Skeletal muscle tissue (tissue), 4 donors: ENCODE results near the gene KCNS3. TPM values are rescaled to one million over a fixed set of nuclear protein-coding genes. Genes with fewer than 3 reads are reported as not detected.

Experiments
- H3K27ac ChIP-seq: one replicate; pipeline ENCODE4 v1.7.0; 2013; ENCODE audit warnings: mild to moderate bottlenecking, low read depth, low read length, inconsistent platforms
- H3K27me3 ChIP-seq, 3 donors: one replicate each; pipeline ENCODE4 v1.7.0; 2013; ENCODE audit warnings: low read length in 3 of 3; ENCODE audit not compliant: control insufficient read depth in 3 of 3, insufficient read depth in 3 of 3
- H3K36me3 ChIP-seq, 3 donors: one replicate each; pipeline ENCODE4 v1.7.0; 2013; ENCODE audit warnings: low read length in 3 of 3; ENCODE audit not compliant: control insufficient read depth in 3 of 3, insufficient read depth in 3 of 3
- H3K4me1 ChIP-seq, 3 donors: one replicate each; pipeline ENCODE4 v1.7.0; 2013; ENCODE audit warnings: low read length in 3 of 3, mild to moderate bottlenecking in 3 of 3; ENCODE audit not compliant: control insufficient read depth in 3 of 3, insufficient read depth in 3 of 3
- H3K4me3 ChIP-seq, 3 donors: one replicate each; pipeline ENCODE4 v1.7.0; 2013; ENCODE audit warnings: low read length in 3 of 3
- H3K9ac ChIP-seq, 3 donors: one replicate each; pipeline ENCODE4 v1.7.0; 2013; ENCODE audit warnings: low read length in 3 of 3, mild to moderate bottlenecking in 3 of 3, moderate library complexity in 2 of 3, low read depth in 1 of 3
- H3K9me3 ChIP-seq, 3 donors: one replicate each; pipeline ENCODE4 v1.7.0; 2013; ENCODE audit warnings: low read length in 3 of 3; ENCODE audit not compliant: control insufficient read depth in 3 of 3
- total RNA-seq: library from RNA; depleted of rRNA; stranded (reverse); fragments of >200 nt; gene quantifications from one replicate; pipeline ENCODE4 v1.2.3, GENCODE V29; 2014
- donor health status: Osteomylitis.

Gene KCNS3
- total RNA-seq, 1 donor from 2014 or later, result 12.5 TPM

GRCh38 chr2:17910980-17911379, 32.5 kb downstream of the KCNS3 start:
- no peaks in the 10 kb centered on the region for H3K27me3 ChIP-seq
- H3K36me3 ChIP-seq, result no peaks in the 10 kb centered on the region
- no peak overlapping the region for H3K27ac ChIP-seq
- H3K9me3 ChIP-seq, result no peaks in the 10 kb centered on the region
- peaks cover 20 to 50% (median 34%) of the 10 kb centered on the region in 3 donors for H3K4me1 ChIP-seq
- no peak overlapping the region for H3K4me3 ChIP-seq
- no peak overlapping the region for H3K9ac ChIP-seq

- Histone ChIP-seq H3K4me3 (peak overlapping the region; percentile 57 to 61 (median 60)), H3K9ac (peak overlapping the region in 2 of 3 donors; percentile 57 to 63), H3K4me1 (peaks cover 26 to 57% (median 41%) of the 10 kb centered on the region in 3 donors), H3K36me3 (no peaks in the 10 kb centered on the region), H3K9me3 (no peaks in the 10 kb centered on the region), H3K27me3 (no peaks in the 10 kb centered on the region), H3K27ac (peak overlapping the region; percentile 32)
Measured at GRCh38 chr2:17911491-17912260, 33.2 kb downstream of the KCNS3 start.

GRCh38 chr2:17912266-17912691, 33.8 kb downstream of the KCNS3 start:
- peak overlapping the region; percentile 57 to 61 (median 60) for H3K4me3 ChIP-seq
- peaks cover 26 to 58% (median 43%) of the 10 kb centered on the region in 3 donors for H3K4me1 ChIP-seq
- peak overlapping the region; percentile 32 for H3K27ac ChIP-seq

GRCh38 chr2:17915099-17915498, 36.6 kb downstream of the KCNS3 start:
- H3K4me1 ChIP-seq, result peaks cover 28 to 71% (median 45%) of the 10 kb centered on the region in 3 donors
- H3K4me3 ChIP-seq, result no peak overlapping the region
- peak overlapping the region; percentile 27 for H3K27ac ChIP-seq
- peaks cover 0 to 3% (median 0%) of the 10 kb centered on the region in 3 donors for H3K36me3 ChIP-seq
- H3K9me3 ChIP-seq, result no peaks in the 10 kb centered on the region
- H3K27me3 ChIP-seq, result no peaks in the 10 kb centered on the region
- no peak overlapping the region for H3K9ac ChIP-seq

More at GRCh38 chr2:17912266-17912691, 33.8 kb downstream of the KCNS3 start:
- H3K27me3 ChIP-seq, result no peaks in the 10 kb centered on the region
- peak overlapping the region; percentile 45 to 63 (median 57) for H3K9ac ChIP-seq
- H3K36me3 ChIP-seq, result no peaks in the 10 kb centered on the region
- H3K9me3 ChIP-seq, result no peaks in the 10 kb centered on the region

DNA sequence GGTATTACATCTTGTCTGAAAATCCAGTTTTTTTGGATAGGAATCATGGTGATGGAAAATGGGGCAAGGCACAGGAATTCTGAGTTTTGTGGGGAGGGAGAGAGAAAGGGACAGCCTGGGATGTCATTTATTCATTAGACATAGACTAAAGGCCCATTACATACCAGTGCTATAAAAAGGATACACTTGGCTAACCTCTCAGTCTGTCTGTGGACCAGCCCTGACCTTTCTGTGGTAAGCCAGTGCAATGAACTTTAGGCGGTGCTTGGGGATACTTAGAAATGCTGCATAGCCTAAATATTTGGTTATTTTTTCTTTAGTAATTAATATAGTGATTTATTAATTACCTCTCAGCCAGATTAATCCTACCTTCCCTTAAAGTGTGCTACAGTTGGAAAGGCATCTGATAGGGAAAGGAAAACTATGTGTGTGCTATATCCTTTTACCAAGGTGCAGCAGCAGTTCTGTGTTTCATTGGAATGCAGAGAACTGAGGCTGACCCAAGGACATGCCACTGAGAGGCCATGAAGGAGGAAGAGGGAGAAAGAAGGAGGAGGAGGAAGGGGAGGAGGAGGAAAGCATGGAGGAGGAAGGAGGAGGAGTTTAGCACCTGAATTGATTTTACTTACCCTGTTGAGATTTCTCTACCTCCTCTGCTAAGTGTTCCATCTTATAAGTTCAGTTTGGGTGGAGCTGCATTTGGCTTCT, 37.5 kb downstream of the KCNS3 start:
- H3K27me3 ChIP-seq, result no peaks in the 10 kb centered on the region
- no peak overlapping the region for H3K27ac ChIP-seq
- H3K9ac ChIP-seq, result no peak overlapping the region
- no peak overlapping the region for H3K4me3 ChIP-seq
- H3K9me3 ChIP-seq, result no peaks in the 10 kb centered on the region
- H3K36me3 ChIP-seq, result peaks cover 0 to 5% (median 0%) of the 10 kb centered on the region in 3 donors
- peaks cover 28 to 64% (median 45%) of the 10 kb centered on the region in 3 donors for H3K4me1 ChIP-seq

DNA sequence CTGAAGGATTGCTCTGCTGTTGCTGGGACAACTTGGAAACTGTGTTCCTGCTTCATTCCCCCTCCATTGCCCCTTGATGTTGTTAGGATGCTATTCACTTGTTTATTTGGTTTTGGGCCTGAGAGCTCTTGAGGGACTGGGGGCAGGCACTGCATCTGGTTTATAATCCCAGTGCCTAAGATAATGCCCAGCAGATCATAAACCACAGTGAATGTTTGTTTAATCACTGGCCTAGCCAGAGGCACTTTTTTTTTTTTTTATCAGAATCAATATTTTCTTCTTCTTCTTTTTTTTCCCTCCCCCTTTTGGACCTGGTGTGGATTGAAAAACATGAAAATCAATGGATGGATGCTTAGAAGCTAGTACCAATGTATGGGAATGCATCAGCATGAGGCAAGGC, 38.1 kb downstream of the KCNS3 start:
- Histone ChIP-seq H3K9me3 (no peaks in the 10 kb centered on the region), H3K27me3 (no peaks in the 10 kb centered on the region), H3K27ac (no peak overlapping the region), H3K9ac (no peak overlapping the region), H3K4me1 (peaks cover 27 to 60% (median 40%) of the 10 kb centered on the region in 3 donors), H3K36me3 (peaks cover 0 to 5% (median 0%) of the 10 kb centered on the region in 3 donors), H3K4me3 (no peak overlapping the region)

GRCh38 chr2:17918789-17919188, 40.3 kb downstream of the KCNS3 start:
- no peak overlapping the region for H3K9ac ChIP-seq
- H3K27ac ChIP-seq, result no peak overlapping the region
- no peaks in the 10 kb centered on the region for H3K27me3 ChIP-seq
- H3K36me3 ChIP-seq, result peaks cover 0 to 5% (median 0%) of the 10 kb centered on the region in 3 donors
- no peak overlapping the region for H3K4me3 ChIP-seq
- no peaks in the 10 kb centered on the region for H3K9me3 ChIP-seq
- peaks cover 15 to 43% (median 22%) of the 10 kb centered on the region in 3 donors for H3K4me1 ChIP-seq

DNA sequence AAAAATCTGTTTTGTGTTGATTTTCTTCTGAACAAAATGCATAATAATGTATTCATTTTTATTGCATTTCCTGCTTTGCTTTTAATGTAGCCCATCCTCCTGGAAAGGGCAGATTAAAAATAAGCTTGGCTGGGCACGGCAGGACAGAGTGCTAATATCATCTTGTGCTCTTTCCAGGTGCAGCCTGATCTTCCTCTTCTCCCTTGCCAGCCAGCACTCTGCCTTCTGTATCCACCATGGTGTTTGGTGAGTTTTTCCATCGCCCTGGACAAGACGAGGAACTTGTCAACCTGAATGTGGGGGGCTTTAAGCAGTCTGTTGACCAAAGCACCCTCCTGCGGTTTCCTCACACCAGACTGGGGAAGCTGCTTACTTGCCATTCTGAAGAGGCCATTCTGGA, 52.3 kb downstream of the KCNS3 start:
- H3K9me3 ChIP-seq, result no peaks in the 10 kb centered on the region
- H3K27ac ChIP-seq, result no peak overlapping the region
- peaks cover 12 to 13% (median 12%) of the 10 kb centered on the region in 3 donors for H3K36me3 ChIP-seq
- no peaks in the 10 kb centered on the region for H3K27me3 ChIP-seq
- H3K4me3 ChIP-seq, result peak overlapping the region; percentile 7 to 55 (median 33)
- H3K9ac ChIP-seq, result no peak overlapping the region
- peaks cover 27 to 46% (median 35%) of the 10 kb centered on the region in 3 donors for H3K4me1 ChIP-seq

GRCh38 chr2:17933256-17933655, 54.8 kb downstream of the KCNS3 start:
- H3K9ac ChIP-seq, result no peak overlapping the region
- H3K4me1 ChIP-seq, result peaks cover 27 to 46% (median 35%) of the 10 kb centered on the region in 3 donors
- no peaks in the 10 kb centered on the region for H3K27me3 ChIP-seq
- H3K9me3 ChIP-seq, result peaks cover 0 to 1% (median 0%) of the 10 kb centered on the region in 3 donors
- H3K36me3 ChIP-seq, result peaks cover 12 to 13% (median 12%) of the 10 kb centered on the region in 3 donors
- H3K27ac ChIP-seq, result no peak overlapping the region
- H3K4me3 ChIP-seq, result no peak overlapping the region

DNA sequence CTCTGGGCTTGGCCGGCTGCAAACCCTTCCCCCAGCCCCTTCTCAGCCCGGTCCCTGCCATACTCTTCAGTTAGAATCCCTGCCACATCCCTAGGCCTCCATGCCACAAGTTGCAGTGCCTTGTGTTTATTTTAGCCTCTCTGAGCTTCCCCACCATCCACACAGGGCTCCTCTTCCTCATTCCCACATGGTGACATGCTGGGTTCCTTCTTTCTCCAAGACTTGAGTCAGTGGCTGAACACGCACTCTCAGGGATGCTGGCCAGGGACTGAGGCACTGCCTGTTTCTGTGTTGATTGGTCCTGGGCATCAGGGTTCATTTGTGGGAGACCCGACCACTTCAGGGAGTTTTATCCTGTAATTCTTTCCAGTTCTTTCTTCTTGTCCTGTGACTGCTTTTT, 56.3 kb downstream of the KCNS3 start:
- peaks cover 26 to 46% (median 31%) of the 10 kb centered on the region in 3 donors for H3K4me1 ChIP-seq
- H3K4me3 ChIP-seq, result no peak overlapping the region
- peaks cover 12 to 13% (median 12%) of the 10 kb centered on the region in 3 donors for H3K36me3 ChIP-seq
- H3K27ac ChIP-seq, result no peak overlapping the region
- peaks cover 0 to 3% (median 0%) of the 10 kb centered on the region in 3 donors for H3K9me3 ChIP-seq
- H3K9ac ChIP-seq, result no peak overlapping the region
- H3K27me3 ChIP-seq, result no peaks in the 10 kb centered on the region
